ENCODE results near the gene RBMX2. TPM values are rescaled to one million over a fixed set of nuclear protein-coding genes. Genes with fewer than 3 reads are reported as not detected.
"Not testable (repeated sequence)": the region's sequence is repeated elsewhere in the genome, so short reads cannot be mapped to it uniquely, and the experiment has no call there.

The RBMX2 gene
- total RNA-seq (ENCODE audit: unreplicated experiment) = 24.5 TPM
- long read RNA-seq, transcript RBMX2-203 (4 exons, 729 nt) = major isoform, 6 of 24 reads
- long read RNA-seq, partial matches to known transcripts = 12 of 24 reads
- long read RNA-seq, other reads (novel, unspliced or antisense) = 3 of 24 reads

GRCh38 chrX:130401415-130402207 is at the start of gene RBMX2:
TSS of gene RBMX2 (plus strand) at chrX:130401987. CDS start at chrX:130402033, 46 bp downstream.
- DNase-seq (ENCODE audit: low spot score) = peak; percentile 66
- Mint-ChIP-seq H3K27ac (ENCODE audit: unreplicated experiment) (peak within 1 kb of the TSS; percentile 74), H3K4me1 (ENCODE audit: unreplicated experiment) (peaks cover 3% of the 10 kb centered on the region), H3K27me3 (ENCODE audit: unreplicated experiment) (no peaks in the 10 kb centered on the region), H3K36me3 (ENCODE audit: low read depth, unreplicated experiment) (peaks cover 3% of the 10 kb centered on the region), H3K9me3 (ENCODE audit: unreplicated experiment) (no peaks in the 10 kb centered on the region), H3K4me3 (ENCODE audit: unreplicated experiment) (peak within 1 kb of the TSS; percentile 98)
- no peak for TF ChIP-seq CTCF (IDR thresholded peaks at IDR 0.05; ENCODE audit: unreplicated experiment)

- not testable (repeated sequence) for DNase-seq (ENCODE audit: low spot score); H3K9me3 Mint-ChIP-seq (ENCODE audit: unreplicated experiment); H3K27me3 Mint-ChIP-seq (ENCODE audit: unreplicated experiment); H3K4me1 Mint-ChIP-seq (ENCODE audit: unreplicated experiment); H3K4me3 Mint-ChIP-seq (ENCODE audit: unreplicated experiment); H3K27ac Mint-ChIP-seq (ENCODE audit: unreplicated experiment); H3K36me3 Mint-ChIP-seq (ENCODE audit: low read depth, unreplicated experiment)
Measured at GRCh38 chrX:130352050-130352449, 49.7 kb upstream of the RBMX2 start.

- Mint-ChIP-seq H3K4me3 (ENCODE audit: unreplicated experiment) (no peak overlapping the region), H3K36me3 (ENCODE audit: low read depth, unreplicated experiment) (no peaks in the 10 kb centered on the region), H3K27ac (ENCODE audit: unreplicated experiment) (no peak overlapping the region), H3K9me3 (ENCODE audit: unreplicated experiment) (no peaks in the 10 kb centered on the region), H3K4me1 (ENCODE audit: unreplicated experiment) (no peaks in the 10 kb centered on the region), H3K27me3 (ENCODE audit: unreplicated experiment) (no peaks in the 10 kb centered on the region)
- no peak for DNase-seq (ENCODE audit: low spot score)
- no peak for TF ChIP-seq CTCF (IDR thresholded peaks at IDR 0.05; ENCODE audit: unreplicated experiment)
Measured at GRCh38 chrX:130376077-130376476, 25.7 kb upstream of the RBMX2 start.

GRCh38 chrX:130378024-130378669 is 23.6 kb upstream of the RBMX2 start:
- Mint-ChIP-seq H3K9me3 (ENCODE audit: unreplicated experiment) (no peaks in the 10 kb centered on the region), H3K4me1 (ENCODE audit: unreplicated experiment) (no peaks in the 10 kb centered on the region), H3K4me3 (ENCODE audit: unreplicated experiment) (no peak overlapping the region), H3K27ac (ENCODE audit: unreplicated experiment) (no peak overlapping the region), H3K27me3 (ENCODE audit: unreplicated experiment) (no peaks in the 10 kb centered on the region), H3K36me3 (ENCODE audit: low read depth, unreplicated experiment) (no peaks in the 10 kb centered on the region)
- DNase-seq (ENCODE audit: low spot score) = no peak
- TF ChIP-seq CTCF (IDR thresholded peaks at IDR 0.05; ENCODE audit: unreplicated experiment) = no peak

- no peak for DNase-seq (ENCODE audit: low spot score)
- no peaks in the 10 kb centered on the region for H3K4me1 Mint-ChIP-seq (ENCODE audit: unreplicated experiment)
- H3K9me3 Mint-ChIP-seq (ENCODE audit: unreplicated experiment) = no peaks in the 10 kb centered on the region
- H3K4me3 Mint-ChIP-seq (ENCODE audit: unreplicated experiment) = no peak within 1 kb of the TSS
- H3K36me3 Mint-ChIP-seq (ENCODE audit: low read depth, unreplicated experiment) = no peaks in the 10 kb centered on the region
- TF ChIP-seq CTCF (IDR thresholded peaks at IDR 0.05; ENCODE audit: unreplicated experiment) = no peak
- H3K27ac Mint-ChIP-seq (ENCODE audit: unreplicated experiment) = no peak within 1 kb of the TSS
- H3K27me3 Mint-ChIP-seq (ENCODE audit: unreplicated experiment) = no peaks in the 10 kb centered on the region
Measured at GRCh38 chrX:130385520-130385919, 16.3 kb upstream of the RBMX2 start, which contains the start of gene GPR119. TSS of gene GPR119 (minus strand) at chrX:130385674. CDS start at chrX:130385447, 227 bp downstream.
